ENCODE data around the gene RGS16. TPM values are rescaled to one million over a fixed set of nuclear protein-coding genes. Genes with fewer than 3 reads are reported as not detected.

Gene RGS16
- polyA plus RNA-seq, 1 donor (not counting 4 experiments of a cell fraction or from before 2014, with no cell fraction given) = 0.34 TPM

- dilution Hi-C loops (cut with MboI; ENCODE audit: extremely low pct_ligation_motif_present, low sequenced_read_pairs) = loop anchor here (25.0 kb wide), 3 partner anchors 160 to 510 kb away; partner anchors contain the start of gene NPL
- Histone ChIP-seq H3K4me3 (ENCODE audit: control insufficient read depth in 2 of 3, extremely low read depth in 1 of 3, insufficient read depth in 2 of 3, low read depth in 1 of 3, low read length in 3 of 3) (no peak overlapping the region), H3K9ac (ENCODE audit: control insufficient read depth, extremely low read depth, insufficient read depth, low read length) (no peak overlapping the region), H4K20me1 (ENCODE audit: control insufficient read depth, extremely low read depth, insufficient read depth, low read length) (no peaks in the 10 kb centered on the region), H3K27ac (ENCODE audit: control insufficient read depth, insufficient read depth, low read length) (no peak overlapping the region), H3K9me3 (ENCODE audit: control insufficient read depth, low read depth, low read length) (no peaks in the 10 kb centered on the region), H3K4me2 (ENCODE audit: control insufficient read depth, extremely low read depth, insufficient read depth, low read depth, low read length) (no peak overlapping the region), H2AFZ (ENCODE audit: control insufficient read depth, low read length) (no peak overlapping the region), H3K4me1 (ENCODE audit: control insufficient read depth, extremely low read depth, insufficient read depth, low read length) (no peaks in the 10 kb centered on the region), H3K9me1 (ENCODE audit: control insufficient read depth, extremely low read depth, insufficient read depth, low read length) (no peaks in the 10 kb centered on the region), H3K79me2 (ENCODE audit: control insufficient read depth, insufficient read depth, low read length) (no peaks in the 10 kb centered on the region), H3K36me3 (ENCODE audit: control insufficient read depth in 2 of 2, extremely low read depth in 1 of 2, insufficient read depth in 2 of 2, low read length in 2 of 2) (no peaks in the 10 kb centered on the region), H3K27me3 (ENCODE audit: control insufficient read depth, extremely low read depth, insufficient read depth, low read length) (peaks cover 5% of the 10 kb centered on the region)
- DNase-seq (ENCODE audit: low read depth, low spot score) (no peak), FAIRE-seq (no peak)
- TF ChIP-seq EZH2 (IDR thresholded peaks at IDR 0.05; ENCODE audit: low read length) (no peak), CTCF (optimal IDR thresholded peaks at IDR 0.05 in 1 of 3, IDR thresholded peaks at IDR 0.05 in 1 of 3, conservative IDR thresholded peaks at IDR 0.05 in 1 of 3; ENCODE audit: extremely low read depth in 1 of 3, insufficient read depth in 2 of 3, low read length in 3 of 3) (no peak)
Measured at GRCh38 chr1:182596934-182597333, 7.3 kb downstream of the RGS16 start.

DNA sequence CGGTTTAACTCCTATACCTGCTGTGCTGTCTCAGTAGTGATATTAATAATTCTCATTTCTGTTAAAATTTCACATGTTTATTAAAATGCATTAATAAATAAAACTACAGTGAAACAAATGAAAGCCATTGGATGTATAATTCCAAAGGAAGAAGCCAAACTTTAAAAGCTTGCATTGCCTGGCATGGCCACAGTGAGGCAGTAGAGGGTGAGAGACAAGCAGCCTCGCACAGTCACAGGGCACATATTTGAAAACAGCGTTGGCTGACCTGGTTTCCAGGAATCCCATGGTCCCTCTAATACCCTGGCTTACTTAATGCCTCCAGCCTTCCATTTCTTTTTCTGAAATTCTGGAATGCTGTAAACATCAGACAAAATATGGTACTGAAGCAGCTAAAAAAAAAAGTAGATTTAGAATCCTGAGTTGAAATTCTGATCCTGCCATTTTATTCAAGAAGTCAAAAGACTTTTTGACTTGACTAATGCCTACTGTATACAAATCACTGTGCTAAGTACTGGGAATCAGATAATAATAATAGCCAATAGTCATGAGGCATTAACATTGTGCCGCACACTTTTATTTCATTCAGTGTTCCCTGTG, 8.4 kb downstream of the RGS16 start:
- no peaks in the 10 kb centered on the region for H3K79me2 ChIP-seq (ENCODE audit: control insufficient read depth, insufficient read depth, low read length)
- no peaks in the 10 kb centered on the region for H3K9me1 ChIP-seq (ENCODE audit: control insufficient read depth, extremely low read depth, insufficient read depth, low read length)
- H3K27ac ChIP-seq (ENCODE audit: control insufficient read depth, insufficient read depth, low read length) = no peak overlapping the region
- no peak overlapping the region for H2AFZ ChIP-seq (ENCODE audit: control insufficient read depth, low read length)
- peaks cover 5% of the 10 kb centered on the region for H3K27me3 ChIP-seq (ENCODE audit: control insufficient read depth, extremely low read depth, insufficient read depth, low read length)
- no peaks in the 10 kb centered on the region for H4K20me1 ChIP-seq (ENCODE audit: control insufficient read depth, extremely low read depth, insufficient read depth, low read length)
- H3K4me1 ChIP-seq (ENCODE audit: control insufficient read depth, extremely low read depth, insufficient read depth, low read length) = no peaks in the 10 kb centered on the region
- H3K9me3 ChIP-seq (ENCODE audit: control insufficient read depth, low read depth, low read length) = no peaks in the 10 kb centered on the region
- no peak overlapping the region for H3K4me2 ChIP-seq (ENCODE audit: control insufficient read depth, extremely low read depth, insufficient read depth, low read depth, low read length)
- DNase-seq (ENCODE audit: low read depth, low spot score) (no peak), FAIRE-seq (peak; percentile 26)
- dilution Hi-C loops (cut with MboI; ENCODE audit: extremely low pct_ligation_motif_present, low sequenced_read_pairs) = loop anchor here (25.0 kb wide), 3 partner anchors 158 to 508 kb away; partner anchors contain the start of gene NPL
- H3K36me3 ChIP-seq (ENCODE audit: control insufficient read depth in 2 of 2, extremely low read depth in 1 of 2, insufficient read depth in 2 of 2, low read length in 2 of 2) = no peaks in the 10 kb centered on the region
- H3K9ac ChIP-seq (ENCODE audit: control insufficient read depth, extremely low read depth, insufficient read depth, low read length) = no peak overlapping the region
- no peak overlapping the region for H3K4me3 ChIP-seq (ENCODE audit: control insufficient read depth in 2 of 3, extremely low read depth in 1 of 3, insufficient read depth in 2 of 3, low read depth in 1 of 3, low read length in 3 of 3)
- TF ChIP-seq CTCF (optimal IDR thresholded peaks at IDR 0.05 in 1 of 3, IDR thresholded peaks at IDR 0.05 in 1 of 3, conservative IDR thresholded peaks at IDR 0.05 in 1 of 3; ENCODE audit: extremely low read depth in 1 of 3, insufficient read depth in 2 of 3, low read length in 3 of 3) = peak; percentile 81 to 90 (median 88)
- TF ChIP-seq EZH2 (IDR thresholded peaks at IDR 0.05; ENCODE audit: low read length) = no peak

Measured in keratinocyte (primary cell).